ENCODE results near the gene DMRTB1.

DMRTB1 gene

GRCh38 chr1:53507116-53507820, 48.1 kb downstream of the DMRTB1 start:
- in situ Hi-C loops (cut with MboI; ENCODE audit: low sequenced_read_pairs): no loop called here

- in situ Hi-C loops (cut with MboI; ENCODE audit: low sequenced_read_pairs): no loop called here
Measured at GRCh38 chr1:53508056-53508990, 49.1 kb downstream of the DMRTB1 start.

- in situ Hi-C loops (cut with MboI; ENCODE audit: low sequenced_read_pairs): no loop called here
Measured at GRCh38 chr1:53508991-53509666, 49.9 kb downstream of the DMRTB1 start.

- in situ Hi-C loops (cut with MboI; ENCODE audit: low sequenced_read_pairs): no loop called here
Measured at GRCh38 chr1:53509775-53510174, 50.6 kb downstream of the DMRTB1 start.

- in situ Hi-C loops (cut with MboI; ENCODE audit: low sequenced_read_pairs): no loop called here
Measured at GRCh38 chr1:53510215-53510614, 51.0 kb downstream of the DMRTB1 start.

- in situ Hi-C loops (cut with MboI; ENCODE audit: low sequenced_read_pairs): no loop called here
Measured at GRCh38 chr1:53511323-53511932, 52.2 kb downstream of the DMRTB1 start.

- in situ Hi-C loops (cut with MboI; ENCODE audit: low sequenced_read_pairs): no loop called here
Measured at GRCh38 chr1:53511933-53512806, 53.0 kb downstream of the DMRTB1 start.

GRCh38 chr1:53512807-53513755, 53.9 kb downstream of the DMRTB1 start:
- in situ Hi-C loops (cut with MboI; ENCODE audit: low sequenced_read_pairs): no loop called here

- in situ Hi-C loops (cut with MboI; ENCODE audit: low sequenced_read_pairs): no loop called here
Measured at GRCh38 chr1:53513846-53514245, 54.6 kb downstream of the DMRTB1 start.

- in situ Hi-C loops (cut with MboI; ENCODE audit: low sequenced_read_pairs): no loop called here
Measured at GRCh38 chr1:53514436-53514835, 55.2 kb downstream of the DMRTB1 start.

GRCh38 chr1:53516181-53516580, 57.0 kb downstream of the DMRTB1 start:
- in situ Hi-C loops (cut with MboI; ENCODE audit: low sequenced_read_pairs): no loop called here
